Putamen (tissue), 1 donor: ENCODE results near the gene CDK18.

ENCODE experiments used
- DNase-seq: peaks from one replicate; pipeline ENCODE4 v3.0.0-alpha.2; 2016; ENCODE audit warnings: low spot score

Gene CDK18

GRCh38 chr1:205570796-205571537 is 66.5 kb downstream of the CDK18 start:
- DNase-seq, result no peak

GRCh38 chr1:205571747-205572146 is 67.3 kb downstream of the CDK18 start:
- DNase-seq, result no peak

- no peak for DNase-seq
These were observed 68.0 kb downstream of the CDK18 start for GRCh38 chr1:205572421-205572820.

DNA sequence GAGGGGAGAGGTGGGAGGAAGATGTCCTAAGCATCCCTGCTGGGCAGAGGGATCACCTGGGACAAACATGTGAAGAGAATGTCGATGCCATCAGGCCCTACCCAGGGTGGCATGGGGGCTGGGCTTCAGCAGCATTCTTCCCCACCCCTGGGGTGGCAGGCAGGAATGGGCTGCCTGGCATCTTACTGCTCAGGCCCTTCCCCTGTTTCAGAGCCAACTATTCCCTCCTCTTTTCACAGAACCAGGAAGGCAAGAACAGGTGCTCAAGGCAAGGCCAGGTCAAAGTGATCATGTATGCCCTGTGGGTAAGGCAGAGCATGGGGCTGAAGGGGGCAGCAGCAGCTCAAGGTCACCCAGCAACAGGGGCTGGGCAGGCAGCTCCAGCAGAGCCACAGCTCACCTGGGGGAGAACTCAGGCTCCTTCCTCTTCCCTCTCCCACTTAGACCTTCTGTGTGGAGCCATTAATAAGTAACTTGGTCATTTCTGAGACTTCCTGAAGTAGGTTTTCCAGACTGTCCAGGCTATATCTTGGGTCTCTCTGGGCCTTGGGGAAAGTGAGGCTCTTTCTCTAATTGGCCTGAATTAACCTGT is 70.9 kb downstream of the CDK18 start:
- no peak for DNase-seq

DNA sequence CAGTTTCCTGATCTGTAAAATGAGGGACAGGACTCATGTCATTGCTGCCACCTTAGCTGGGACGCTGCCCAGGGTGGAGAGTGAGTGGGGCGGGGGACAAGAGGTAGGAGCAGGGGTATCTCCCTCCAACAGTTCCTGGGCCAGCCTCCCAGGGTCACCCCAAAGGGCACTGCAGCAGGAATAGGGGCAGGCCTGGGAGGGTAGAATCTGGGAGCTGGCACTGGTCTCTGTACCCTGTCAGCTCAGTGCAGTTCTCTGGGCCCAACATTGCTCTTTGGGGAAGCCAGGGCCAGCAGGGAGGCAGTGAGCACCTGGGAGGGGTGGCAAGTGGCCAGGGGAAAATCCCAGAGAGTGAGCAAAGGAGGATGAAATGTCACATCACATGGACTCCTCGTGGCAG is 71.5 kb downstream of the CDK18 start:
- DNase-seq, result no peak

DNA sequence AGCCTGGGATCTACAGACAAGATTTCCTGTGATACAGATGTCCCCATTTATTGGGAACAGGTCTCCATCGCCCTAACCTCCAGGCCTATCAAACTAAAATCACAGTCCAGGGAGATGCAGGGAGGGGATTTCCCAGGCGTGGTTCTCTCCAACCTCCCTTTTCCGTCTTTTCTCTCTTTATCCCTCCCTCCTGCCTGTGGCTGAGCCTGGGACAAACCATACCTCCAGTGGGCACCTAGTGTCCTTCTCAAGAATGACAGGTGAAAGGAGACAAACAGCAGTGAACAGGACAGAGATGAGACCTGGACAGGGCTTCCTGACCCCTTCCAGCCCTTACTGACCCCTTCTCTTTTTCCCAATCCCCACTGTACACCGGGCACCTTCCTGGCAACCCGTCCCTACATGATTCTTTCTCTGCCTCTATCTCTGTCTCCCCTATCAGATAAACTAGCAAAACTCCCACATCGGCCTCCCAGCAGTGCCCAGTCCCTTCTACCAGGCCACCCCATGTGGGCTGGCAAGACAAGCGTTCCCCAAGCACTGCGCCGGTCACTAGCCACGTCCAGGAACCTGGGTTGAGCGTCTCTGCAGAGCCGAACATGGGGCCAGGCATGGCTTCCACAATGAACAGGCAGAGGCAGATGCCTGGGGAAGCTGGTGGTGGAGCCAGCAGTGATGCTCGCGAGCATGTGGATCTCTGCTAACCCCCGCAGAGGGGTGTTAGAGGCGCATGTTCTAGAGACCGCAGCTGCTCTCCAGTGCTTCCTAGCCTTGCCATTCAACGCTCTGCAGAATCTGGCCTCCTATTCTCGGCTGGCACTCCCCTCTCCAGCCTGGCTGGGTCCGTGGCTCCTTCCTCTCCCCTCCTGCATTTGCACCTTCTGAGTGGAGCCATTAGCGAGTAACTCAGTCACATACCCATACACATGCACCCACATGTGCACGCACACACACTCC is 72.6 kb downstream of the CDK18 start:
- DNase-seq, result no peak

DNA sequence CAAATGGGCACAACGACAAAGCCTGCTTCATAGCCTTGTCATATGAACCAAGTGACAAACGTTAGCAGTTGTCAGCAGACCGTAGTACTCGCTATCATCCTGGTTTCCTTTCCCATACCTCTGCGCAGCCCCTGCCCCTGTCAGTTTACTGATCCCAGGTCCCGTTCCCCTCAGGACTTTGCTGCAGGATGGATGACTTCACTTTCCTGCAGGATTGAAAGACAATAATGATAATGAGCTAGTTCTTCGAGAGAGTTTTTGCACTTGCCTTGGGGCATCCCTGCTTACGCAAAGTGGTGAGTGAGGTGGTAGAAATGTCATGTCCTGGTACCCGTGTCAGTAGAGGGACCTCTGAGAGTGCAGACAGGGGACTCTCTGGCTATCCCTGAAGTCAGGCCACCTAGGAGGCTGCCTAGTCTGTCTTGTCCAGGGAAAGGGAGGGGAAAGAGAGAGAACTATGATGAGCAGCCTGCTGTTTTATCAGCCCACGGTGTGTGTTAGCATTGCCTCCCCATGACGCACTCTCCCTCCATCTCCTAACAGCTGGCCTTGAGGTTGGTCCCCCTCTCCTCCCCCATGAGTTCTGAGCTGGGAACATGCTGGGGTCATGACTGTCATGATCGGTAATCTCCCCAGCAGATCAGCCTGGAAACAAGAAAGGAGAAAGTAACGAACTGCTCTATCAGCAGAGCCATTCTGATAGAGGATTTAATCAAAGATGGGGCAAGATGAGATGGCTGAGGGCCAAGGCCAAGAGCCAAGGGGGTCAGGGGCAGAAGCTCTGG is 73.6 kb downstream of the CDK18 start:
- no peak for DNase-seq

DNA sequence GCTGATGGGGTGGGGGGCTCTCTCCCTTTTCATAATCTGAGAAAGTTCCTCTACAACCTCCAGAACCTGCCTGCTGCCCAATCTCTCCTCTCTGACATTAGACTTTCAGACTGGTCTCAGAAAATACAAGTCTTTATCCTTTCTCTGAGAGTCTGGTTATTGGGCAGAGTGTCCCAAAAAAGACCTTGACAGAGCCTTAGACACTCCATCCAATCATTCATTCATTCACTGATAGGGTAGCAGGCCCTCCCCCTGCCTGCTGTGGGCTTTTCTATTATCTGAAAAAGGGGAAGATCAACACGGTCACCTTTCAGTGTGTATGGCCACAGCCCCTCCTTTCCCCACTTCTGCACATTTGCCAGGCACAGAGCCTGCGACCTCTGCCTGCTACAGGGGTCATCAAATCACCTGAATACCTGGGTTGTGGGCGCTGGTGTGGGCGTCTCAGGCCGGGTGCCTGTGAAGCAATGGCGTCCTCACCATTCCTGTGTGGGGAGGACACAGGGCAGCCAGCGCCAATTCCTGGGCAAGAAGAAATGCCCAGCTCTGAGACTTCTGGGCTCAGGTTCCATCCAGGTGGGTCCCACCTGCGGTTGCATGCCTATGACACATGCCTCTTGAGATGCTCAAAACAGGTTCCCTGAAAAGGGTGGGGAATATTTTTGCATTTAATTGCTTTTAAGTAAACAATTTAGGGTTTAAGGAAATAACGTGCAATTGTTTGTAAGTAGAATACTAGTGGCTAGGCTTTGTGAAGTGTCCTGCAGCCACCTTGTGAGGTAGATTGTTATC is 74.5 kb downstream of the CDK18 start:
- no peak for DNase-seq

- DNase-seq, result no peak
These were observed 75.2 kb downstream of the CDK18 start for GRCh38 chr1:205579711-205580110.

DNA sequence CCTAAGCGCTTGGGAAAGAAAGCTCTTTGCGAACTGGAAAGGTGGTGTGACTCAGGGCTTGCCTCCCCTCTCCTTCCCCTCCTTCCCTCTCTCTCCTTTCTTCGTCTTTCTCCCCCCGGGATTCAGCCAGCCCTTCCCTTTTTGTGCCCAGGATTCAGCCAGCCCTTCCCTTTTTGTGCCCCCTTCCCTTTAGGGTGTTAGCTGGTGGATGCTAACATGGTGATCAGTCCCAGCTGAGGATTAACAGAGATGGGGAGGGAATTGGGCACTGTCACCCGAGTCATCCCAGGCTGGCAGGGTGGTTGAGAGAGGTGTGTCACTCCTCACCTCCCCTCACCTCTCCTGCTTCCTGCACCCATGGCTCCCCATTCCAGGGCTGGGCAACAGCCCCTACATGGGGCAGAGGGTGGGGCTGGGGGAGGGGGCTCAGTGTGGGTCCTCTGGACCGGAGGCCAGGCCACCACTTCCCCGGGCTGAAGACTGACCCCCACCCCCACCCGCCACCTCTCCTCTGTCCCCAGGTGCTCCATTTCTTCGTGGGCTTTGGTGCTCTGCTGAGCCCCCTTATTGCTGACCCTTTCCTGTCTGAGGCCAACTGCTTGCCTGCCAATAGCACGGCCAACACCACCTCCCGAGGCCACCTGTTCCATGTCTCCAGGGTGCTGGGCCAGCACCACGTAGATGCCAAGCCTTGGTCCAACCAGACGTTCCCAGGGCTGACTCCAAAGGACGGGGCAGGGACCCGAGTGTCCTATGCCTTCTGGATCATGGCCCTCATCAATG is 75.9 kb downstream of the CDK18 start:
- no peak for DNase-seq

DNA sequence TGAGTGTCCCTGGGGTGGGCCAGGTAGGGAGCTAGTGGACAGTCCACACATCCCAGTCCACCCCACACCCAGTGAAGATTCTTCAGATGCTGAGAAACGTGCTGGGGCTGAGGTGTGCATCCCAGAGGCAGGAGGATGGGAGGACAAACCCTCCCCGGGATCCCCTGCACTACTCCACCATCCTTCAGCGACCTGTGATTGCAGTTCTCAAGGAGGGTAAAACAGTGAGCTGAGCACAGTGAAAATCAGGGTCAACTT is 76.4 kb downstream of the CDK18 start:
- DNase-seq, result no peak

DNA sequence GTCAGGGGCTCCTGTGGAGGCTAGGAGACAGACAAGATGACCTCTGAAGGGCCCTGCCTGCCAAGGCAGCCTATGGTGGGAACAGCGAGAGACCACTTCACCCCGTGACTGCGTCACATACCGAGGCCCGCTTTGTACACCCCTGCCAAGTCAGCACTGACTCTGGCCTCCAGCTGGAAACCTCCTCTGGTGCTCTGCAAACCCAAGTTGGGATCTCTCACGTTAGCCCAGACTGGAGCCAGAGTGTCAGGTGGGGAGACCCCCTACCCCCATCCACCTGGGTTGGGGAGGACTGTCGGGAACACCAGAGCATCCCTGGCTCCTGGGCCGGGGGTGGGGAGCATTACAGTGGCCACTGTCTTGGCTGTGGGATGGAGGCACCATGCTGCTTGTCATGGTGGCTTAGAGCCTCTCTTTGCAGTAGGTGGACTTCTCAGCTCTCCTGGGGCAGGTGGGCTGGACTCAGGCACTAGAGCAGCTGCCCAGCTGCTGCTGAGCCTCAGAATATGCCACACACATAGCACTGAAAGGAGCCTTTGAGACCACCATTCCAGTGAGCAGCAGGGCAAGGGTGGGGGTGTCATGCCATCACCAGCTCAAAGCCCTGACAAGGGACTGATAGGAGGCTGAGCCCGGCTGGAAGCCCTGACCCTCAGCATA is 77.0 kb downstream of the CDK18 start:
- DNase-seq, result no peak

DNA sequence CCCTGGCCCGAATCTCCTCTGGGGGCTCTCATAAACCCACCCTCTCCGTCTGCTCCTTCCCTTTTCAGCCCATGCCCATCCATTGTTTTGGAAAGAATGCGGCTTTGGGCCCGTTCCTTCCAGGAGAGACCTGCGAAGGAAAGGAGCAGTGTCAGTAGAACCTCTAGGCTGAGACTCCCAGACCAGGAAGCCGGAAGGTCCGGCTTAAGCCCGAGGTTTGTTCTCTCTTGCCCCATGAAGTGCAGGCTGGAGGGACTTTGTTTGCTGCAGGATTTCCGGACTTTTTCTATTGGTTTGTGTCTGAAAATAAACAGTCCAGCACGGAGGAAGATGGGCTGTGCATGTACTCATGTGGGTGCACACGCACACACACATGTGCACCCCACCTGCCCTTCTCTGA is 77.6 kb downstream of the CDK18 start:
- no peak for DNase-seq
